ENCODE results near the gene CCDC120. TPM values are rescaled to one million over a fixed set of nuclear protein-coding genes. Genes with fewer than 3 reads are reported as not detected.
A peak's percentile ranks its signal among the peaks of the same experiment; 100 is the strongest.

The CCDC120 gene
- total RNA-seq, 4 donors from 2014 or later: 36.6 to 43.3 (median 38.1) TPM

- H3K36me3 ChIP-seq: peaks cover 5% of the 10 kb centered on the region
- H3K27ac ChIP-seq: no peak overlapping the region
- DNase-seq (ENCODE audit: low spot score in 2 of 2): no peak
- H3K27me3 ChIP-seq: no peaks in the 10 kb centered on the region
- H3K4me3 ChIP-seq: no peak overlapping the region
- 85% methylated on average over 4 of the region's 4 CpGs for WGBS
- no peaks in the 10 kb centered on the region for H3K9me3 ChIP-seq
- TF ChIP-seq POLR2A (IDR thresholded peaks at IDR 0.05) (no peak), EP300 (IDR thresholded peaks at IDR 0.05) (no peak), POLR2AphosphoS5 (IDR thresholded peaks at IDR 0.05) (no peak), CTCF (IDR thresholded peaks at IDR 0.05) (no peak)
- peaks cover 9% of the 10 kb centered on the region for H3K4me1 ChIP-seq
Observed at GRCh38 chrX:49082271-49082871, 23.6 kb downstream of the CCDC120 start.

- H3K27ac ChIP-seq: no peak overlapping the region
- no peaks in the 10 kb centered on the region for H3K9me3 ChIP-seq
- no peak overlapping the region for H3K4me3 ChIP-seq
- WGBS: 84% methylated on average over 4 of the region's 4 CpGs
- DNase-seq (ENCODE audit: low spot score in 2 of 2): no peak
- H3K4me1 ChIP-seq: no peaks in the 10 kb centered on the region
- no peaks in the 10 kb centered on the region for H3K36me3 ChIP-seq
- H3K27me3 ChIP-seq: no peaks in the 10 kb centered on the region
- TF ChIP-seq POLR2A (IDR thresholded peaks at IDR 0.05) (no peak), CTCF (IDR thresholded peaks at IDR 0.05) (no peak), EP300 (IDR thresholded peaks at IDR 0.05) (no peak), POLR2AphosphoS5 (IDR thresholded peaks at IDR 0.05) (no peak)
Observed at GRCh38 chrX:49089553-49089952, 30.8 kb downstream of the CCDC120 start.

GRCh38 chrX:49096419-49096818, 37.6 kb downstream of the CCDC120 start:
- Histone ChIP-seq H3K36me3 (no peaks in the 10 kb centered on the region), H3K27ac (no peak overlapping the region), H3K4me3 (no peak overlapping the region), H3K9me3 (no peaks in the 10 kb centered on the region), H3K27me3 (no peaks in the 10 kb centered on the region), H3K4me1 (no peaks in the 10 kb centered on the region)
- 89% methylated on average over 4 of the region's 4 CpGs for WGBS
- no peak for DNase-seq (ENCODE audit: low spot score in 2 of 2)
- TF ChIP-seq POLR2AphosphoS5 (IDR thresholded peaks at IDR 0.05) (no peak), CTCF (IDR thresholded peaks at IDR 0.05) (no peak), POLR2A (IDR thresholded peaks at IDR 0.05) (no peak), EP300 (IDR thresholded peaks at IDR 0.05) (no peak)

- TF ChIP-seq CTCF (IDR thresholded peaks at IDR 0.05): no peak
- peak in 1 of 3 donors; percentile 19 for TF ChIP-seq POLR2AphosphoS5 (IDR thresholded peaks at IDR 0.05)
- no peak for TF ChIP-seq POLR2A (IDR thresholded peaks at IDR 0.05)
- no peak for TF ChIP-seq EP300 (IDR thresholded peaks at IDR 0.05)
- 33% methylated on average over 15 of the region's 74 CpGs for WGBS
- Histone ChIP-seq H3K36me3 (no peaks in the 10 kb centered on the region), H3K27me3 (no peaks in the 10 kb centered on the region), H3K4me3 (peak overlapping the region; percentile 58), H3K9me3 (no peaks in the 10 kb centered on the region), H3K4me1 (no peaks in the 10 kb centered on the region), H3K27ac (peak overlapping the region; percentile 80)
- DNase-seq (ENCODE audit: low spot score in 2 of 2): peak; percentile 92 to 94
Observed at GRCh38 chrX:49100704-49101628, 42.2 kb downstream of the CCDC120 start.

- WGBS: 46% methylated on average over 4 of the region's 9 CpGs
- DNase-seq (ENCODE audit: low spot score in 2 of 2): no peak
- peak overlapping the region; percentile 54 for H3K27ac ChIP-seq
- H3K4me1 ChIP-seq: no peaks in the 10 kb centered on the region
- peak overlapping the region; percentile 58 for H3K4me3 ChIP-seq
- H3K27me3 ChIP-seq: no peaks in the 10 kb centered on the region
- no peaks in the 10 kb centered on the region for H3K9me3 ChIP-seq
- TF ChIP-seq EP300 (IDR thresholded peaks at IDR 0.05) (no peak), POLR2A (IDR thresholded peaks at IDR 0.05) (no peak)
- H3K36me3 ChIP-seq: no peaks in the 10 kb centered on the region
Observed at GRCh38 chrX:49101629-49101984, 42.8 kb downstream of the CCDC120 start.

Measured in suprapubic skin (tissue), 4 donors.